Mesendoderm (in vitro differentiated cells): ENCODE results near the gene CEACAM19.
"Not testable (repeated sequence)": the region's sequence is repeated elsewhere in the genome, so short reads cannot be mapped to it uniquely, and the experiment has no call there.

ENCODE experiments used
- DNase-seq: peaks from one replicate; pipeline ENCODE4 v3.0.0; 2013
- H2AK5ac ChIP-seq: 2 replicates; pipeline ENCODE4 v1.6.1; 2013; ENCODE audit warnings: low read length, inconsistent platforms
- H2BK120ac ChIP-seq: 2 replicates; pipeline ENCODE4 v1.6.1; 2013; ENCODE audit warnings: low read depth, mild to moderate bottlenecking, low read length, moderate library complexity, mixed read lengths
- H2BK15ac ChIP-seq: replicated peaks from 2 replicates; pipeline ENCODE4 v1.6.1; 2013; ENCODE audit warnings: low read depth, mild to moderate bottlenecking, moderate library complexity
- H2BK5ac ChIP-seq: 2 replicates; pipeline ENCODE4 v1.6.1; 2013; ENCODE audit warnings: low read length, inconsistent platforms
- H3K18ac ChIP-seq: 2 replicates; pipeline ENCODE4 v1.6.1; 2013; ENCODE audit warnings: mild to moderate bottlenecking, low read length, mixed read lengths
- H3K23ac ChIP-seq: one replicate; pipeline ENCODE4 v1.6.1; 2013; ENCODE audit warnings: low read length
- H3K27ac ChIP-seq: 2 replicates; pipeline ENCODE4 v1.5.1; 2013; ENCODE audit warnings: low read depth, mild to moderate bottlenecking, inconsistent platforms, low read length, moderate library complexity
- H3K27me3 ChIP-seq: 2 replicates; pipeline ENCODE4 v1.6.1; 2013; ENCODE audit warnings: low read length, control low read depth, mild to moderate bottlenecking, inconsistent platforms; ENCODE audit not compliant: insufficient read depth, poor library complexity
- H3K36me3 ChIP-seq: 2 replicates; pipeline ENCODE4 v1.6.1; 2013; ENCODE audit warnings: low read length, inconsistent platforms; ENCODE audit not compliant: control insufficient read depth, insufficient read depth
- H3K4ac ChIP-seq: one replicate; pipeline ENCODE4 v1.6.1; 2013; ENCODE audit warnings: low read depth, mild to moderate bottlenecking, low read length, moderate library complexity
- H3K4me1 ChIP-seq: 2 replicates; pipeline ENCODE4 v1.6.1; 2013; ENCODE audit warnings: low read depth, low read length, inconsistent platforms; ENCODE audit not compliant: control insufficient read depth
- H3K4me2 ChIP-seq: 2 replicates; pipeline ENCODE4 v1.6.1; 2013; ENCODE audit warnings: low read length
- H3K4me3 ChIP-seq: 2 replicates; pipeline ENCODE4 v1.5.1; 2013; ENCODE audit warnings: mild to moderate bottlenecking, low read length
- H3K56ac ChIP-seq: one replicate; pipeline ENCODE4 v1.6.1; 2013; ENCODE audit warnings: low read length
- H3K79me1 ChIP-seq: 2 replicates; pipeline ENCODE4 v1.6.1; 2013; ENCODE audit warnings: low read length, inconsistent platforms
- H3K79me2 ChIP-seq: 2 replicates; pipeline ENCODE4 v1.6.1; 2013; ENCODE audit warnings: mild to moderate bottlenecking, low read length; ENCODE audit not compliant: control insufficient read depth, insufficient read depth
- H3K9ac ChIP-seq: 2 replicates; pipeline ENCODE4 v1.6.1; 2013; ENCODE audit warnings: low read length, inconsistent platforms
- H4K5ac ChIP-seq: one replicate; pipeline ENCODE4 v1.6.1; 2013; ENCODE audit warnings: low read length
- H4K8ac ChIP-seq: one replicate; pipeline ENCODE4 v1.6.1; 2013; ENCODE audit warnings: low read depth, mild to moderate bottlenecking, control low read depth, low read length, moderate library complexity
- WGBS: extraction: QIAGEN DNeasy Blood & Tissue Kit; methylation state at CpG from one replicate; pipeline ENCODE4 v1.1.7; 2013; ENCODE audit warnings: low lambda C conversion rate, missing lambda C conversion rate; ENCODE audit not compliant: insufficient coverage; ENCODE audit errors: extremely low coverage; 5-methylcytosine and 5-hydroxymethylcytosine counted together

Gene CEACAM19

GRCh38 chr19:44720396-44720795, 49.1 kb downstream of the CEACAM19 start:
- no CpG with 5 or more reads among the region's 9 CpGs for WGBS
- not testable (repeated sequence) for H2BK120ac ChIP-seq, H2BK15ac ChIP-seq, H2AK5ac ChIP-seq, H2BK5ac ChIP-seq, H3K79me2 ChIP-seq, H3K4me2 ChIP-seq, H3K23ac ChIP-seq, H3K18ac ChIP-seq, H3K27me3 ChIP-seq, H3K36me3 ChIP-seq, H3K4me1 ChIP-seq, H3K79me1 ChIP-seq, H4K5ac ChIP-seq, H4K8ac ChIP-seq, H3K27ac ChIP-seq, H3K4me3 ChIP-seq, DNase-seq, H3K9ac ChIP-seq
- Histone ChIP-seq H3K4ac (peak overlapping the region; percentile 1), H3K56ac (peak overlapping the region; percentile 73)

- H4K8ac ChIP-seq, result no peak overlapping the region
- no peak overlapping the region for H4K5ac ChIP-seq
- no peak overlapping the region for H3K4me3 ChIP-seq
- H3K4me2 ChIP-seq, result no peak overlapping the region
- peaks cover 5% of the 10 kb centered on the region for H3K4me1 ChIP-seq
- H3K79me1 ChIP-seq, result no peaks in the 10 kb centered on the region
- H3K4ac ChIP-seq, result no peak overlapping the region
- no peak overlapping the region for H3K27ac ChIP-seq
- no peak overlapping the region for H3K18ac ChIP-seq
- no peak overlapping the region for H2BK120ac ChIP-seq
- no peaks in the 10 kb centered on the region for H3K27me3 ChIP-seq
- H3K56ac ChIP-seq, result no peak overlapping the region
- H3K9ac ChIP-seq, result no peak overlapping the region
- H3K36me3 ChIP-seq, result no peaks in the 10 kb centered on the region
- H3K23ac ChIP-seq, result no peak overlapping the region
- H2BK15ac ChIP-seq, result no peak overlapping the region
- no peak overlapping the region for H2BK5ac ChIP-seq
- WGBS, result no CpG with 5 or more reads among the region's 6 CpGs
- H2AK5ac ChIP-seq, result no peak overlapping the region
- no peak for DNase-seq
- no peaks in the 10 kb centered on the region for H3K79me2 ChIP-seq
These were observed 49.7 kb downstream of the CEACAM19 start for GRCh38 chr19:44720945-44721344.

GRCh38 chr19:44721369-44721768, 50.1 kb downstream of the CEACAM19 start:
- not testable (repeated sequence) for H3K36me3 ChIP-seq, H3K4me3 ChIP-seq, H3K4ac ChIP-seq, H2BK120ac ChIP-seq, H2BK5ac ChIP-seq, H3K9ac ChIP-seq, H3K79me2 ChIP-seq, H3K56ac ChIP-seq, H2BK15ac ChIP-seq, DNase-seq, H2AK5ac ChIP-seq, H3K79me1 ChIP-seq, H3K4me2 ChIP-seq, H3K18ac ChIP-seq, H3K27me3 ChIP-seq, H4K8ac ChIP-seq, H3K27ac ChIP-seq, H4K5ac ChIP-seq, H3K4me1 ChIP-seq, H3K23ac ChIP-seq
- no CpG with 5 or more reads among the region's 5 CpGs for WGBS

GRCh38 chr19:44722131-44723121, 51.1 kb downstream of the CEACAM19 start:
- Histone ChIP-seq H3K23ac (no peak overlapping the region), H3K4ac (no peak overlapping the region), H2BK15ac (no peak overlapping the region), H3K79me2 (no peaks in the 10 kb centered on the region), H3K36me3 (no peaks in the 10 kb centered on the region), H4K5ac (no peak overlapping the region), H3K4me1 (peaks cover 5% of the 10 kb centered on the region), H3K4me3 (no peak overlapping the region), H3K79me1 (no peaks in the 10 kb centered on the region), H3K18ac (no peak overlapping the region), H2BK5ac (no peak overlapping the region), H2BK120ac (no peak overlapping the region), H2AK5ac (no peak overlapping the region), H3K27ac (no peak overlapping the region), H4K8ac (no peak overlapping the region), H3K56ac (peak overlapping the region; percentile 42), H3K27me3 (no peaks in the 10 kb centered on the region), H3K4me2 (no peak overlapping the region), H3K9ac (no peak overlapping the region)
- no peak for DNase-seq
- no CpG with 5 or more reads among the region's 21 CpGs for WGBS

GRCh38 chr19:44723299-44723951, 52.1 kb downstream of the CEACAM19 start:
- no peak for DNase-seq
- H3K4me1 ChIP-seq, result peaks cover 3% of the 10 kb centered on the region
- no peak overlapping the region for H2BK5ac ChIP-seq
- H2BK120ac ChIP-seq, result no peak overlapping the region
- no peak overlapping the region for H3K4me2 ChIP-seq
- H3K27ac ChIP-seq, result no peak overlapping the region
- no peak overlapping the region for H2BK15ac ChIP-seq
- H3K9ac ChIP-seq, result no peak overlapping the region
- H3K4me3 ChIP-seq, result no peak overlapping the region
- H2AK5ac ChIP-seq, result no peak overlapping the region
- H3K36me3 ChIP-seq, result no peaks in the 10 kb centered on the region
- H4K5ac ChIP-seq, result no peak overlapping the region
- H3K79me2 ChIP-seq, result no peaks in the 10 kb centered on the region
- H4K8ac ChIP-seq, result no peak overlapping the region
- no CpG with 5 or more reads among the region's 10 CpGs for WGBS
- H3K23ac ChIP-seq, result no peak overlapping the region
- no peak overlapping the region for H3K18ac ChIP-seq
- no peak overlapping the region for H3K4ac ChIP-seq
- no peak overlapping the region for H3K56ac ChIP-seq
- no peaks in the 10 kb centered on the region for H3K27me3 ChIP-seq
- H3K79me1 ChIP-seq, result no peaks in the 10 kb centered on the region
